ENCODE measurements around the gene CPSF3.

The CPSF3 gene

GRCh38 chr2:9517118-9517782, 93.8 kb downstream of the CPSF3 start:
- no peak for DNase-seq (ENCODE audit: low read depth, low spot score)

GRCh38 chr2:9518163-9518562, 94.7 kb downstream of the CPSF3 start:
- no peak for DNase-seq (ENCODE audit: low read depth, low spot score)

GRCh38 chr2:9518780-9519179, 95.3 kb downstream of the CPSF3 start:
- no peak for DNase-seq (ENCODE audit: low read depth, low spot score)

GRCh38 chr2:9519250-9519649, 95.8 kb downstream of the CPSF3 start:
- DNase-seq (ENCODE audit: low read depth, low spot score) = no peak
